ENCODE data around the gene PTBP3. TPM values are rescaled to one million over a fixed set of nuclear protein-coding genes. Genes with fewer than 3 reads are reported as not detected.

Gene PTBP3
- 26.7 TPM for total RNA-seq
- polyA plus RNA-seq: 32.8 TPM
- long read RNA-seq, donor 1: 0 reads
- long read RNA-seq, donor 2: 0 reads
- long read RNA-seq, donor 3, full-length matches to known transcripts: 3 of 3 reads
- long read RNA-seq, donor 3, partial matches to known transcripts: 0 of 3 reads
- long read RNA-seq, donor 3, other reads (novel, unspliced or antisense): 0 of 3 reads
- long read RNA-seq, donor 4, partial matches to known transcripts: 0 of 1 reads
- long read RNA-seq, donor 4, other reads (novel, unspliced or antisense): 0 of 1 reads
- long read RNA-seq, donor 5, full-length matches to known transcripts: 2 of 10 reads
- long read RNA-seq, donor 5, partial matches to known transcripts: 8 of 10 reads
- long read RNA-seq, donor 5, other reads (novel, unspliced or antisense): 0 of 10 reads
- long read RNA-seq, donor 6, full-length matches to known transcripts: 6 of 11 reads
- long read RNA-seq, donor 6, partial matches to known transcripts: 5 of 11 reads
- long read RNA-seq, donor 6, other reads (novel, unspliced or antisense): 0 of 11 reads
- long read RNA-seq, donor 7, full-length matches to known transcripts: 11 of 11 reads
- long read RNA-seq, donor 7, partial matches to known transcripts: 0 of 11 reads
- long read RNA-seq, donor 7, other reads (novel, unspliced or antisense): 0 of 11 reads
- long read RNA-seq, donor 8, partial matches to known transcripts: 0 of 1 reads
- long read RNA-seq, donor 8, other reads (novel, unspliced or antisense): 0 of 1 reads
- long read RNA-seq, donor 9, full-length matches to known transcripts: 3 of 37 reads
- long read RNA-seq, donor 9, partial matches to known transcripts: 34 of 37 reads
- long read RNA-seq, donor 9, other reads (novel, unspliced or antisense): 0 of 37 reads
- long read RNA-seq, donor 10, full-length matches to known transcripts: 2 of 2 reads
- long read RNA-seq, donor 10, partial matches to known transcripts: 0 of 2 reads
- long read RNA-seq, donor 10, other reads (novel, unspliced or antisense): 0 of 2 reads

GRCh38 chr9:112332977-112333638 is at the start of gene PTBP3:
Gene PTBP3 (minus strand): TSS chr9:112333619. CDS start chr9:112297865, 35,754 bp downstream.
- Histone ChIP-seq H3K4me1 (ENCODE audit: control insufficient read depth in 2 of 2, insufficient read depth in 2 of 2, low read length in 2 of 2) (peaks cover 0 to 4% of the 10 kb centered on the region in 2 donors), H3K27ac (ENCODE audit: low read depth in 1 of 2, low read length in 1 of 2) (peak within 1 kb of the TSS; percentile 98 to 99), H3K36me3 (ENCODE audit: control insufficient read depth in 2 of 2, insufficient read depth in 2 of 2, low read length in 1 of 2) (no peaks in the 10 kb centered on the region), H3K27me3 (ENCODE audit: control insufficient read depth in 2 of 2, insufficient read depth in 1 of 2, low read length in 1 of 2) (no peaks in the 10 kb centered on the region), H3K4me3 (ENCODE audit: low read length in 2 of 2) (peak within 1 kb of the TSS; percentile 86 to 94), H3K9me3 (ENCODE audit: control insufficient read depth in 2 of 2, insufficient read depth in 1 of 2, low read length in 1 of 2) (peaks cover 0 to 2% of the 10 kb centered on the region in 2 donors)
- DNase-seq (ENCODE audit: low read depth in 6 of 9, low spot score in 9 of 9): peak in 5 of 9 donors; percentile 57 to 87 (median 74)
- WGBS: under 1% methylated on average over 90 of the region's 90 CpGs

- Histone ChIP-seq H3K9me3 (ENCODE audit: control insufficient read depth in 2 of 2, insufficient read depth in 1 of 2, low read length in 1 of 2) (no peaks in the 10 kb centered on the region), H3K4me3 (ENCODE audit: low read length in 2 of 2) (no peak overlapping the region), H3K36me3 (ENCODE audit: control insufficient read depth in 2 of 2, insufficient read depth in 2 of 2, low read length in 1 of 2) (no peaks in the 10 kb centered on the region), H3K27me3 (ENCODE audit: control insufficient read depth in 2 of 2, insufficient read depth in 1 of 2, low read length in 1 of 2) (no peaks in the 10 kb centered on the region), H3K27ac (ENCODE audit: low read depth in 1 of 2, low read length in 1 of 2) (no peak overlapping the region), H3K4me1 (ENCODE audit: control insufficient read depth in 2 of 2, insufficient read depth in 2 of 2, low read length in 2 of 2) (peaks cover 10 to 12% of the 10 kb centered on the region in 2 donors)
- WGBS: 97% methylated on average over 11 of the region's 11 CpGs
- no peak for DNase-seq (ENCODE audit: low read depth in 6 of 9, low spot score in 9 of 9)
These were observed 49.3 kb upstream of the PTBP3 start for GRCh38 chr9:112382501-112383364.

- Histone ChIP-seq H3K4me1 (ENCODE audit: control insufficient read depth in 2 of 2, insufficient read depth in 2 of 2, low read length in 2 of 2) (peaks cover 15 to 17% of the 10 kb centered on the region in 2 donors), H3K9me3 (ENCODE audit: control insufficient read depth in 2 of 2, insufficient read depth in 1 of 2, low read length in 1 of 2) (no peaks in the 10 kb centered on the region), H3K4me3 (ENCODE audit: low read length in 2 of 2) (no peak overlapping the region), H3K27ac (ENCODE audit: low read depth in 1 of 2, low read length in 1 of 2) (no peak overlapping the region), H3K36me3 (ENCODE audit: control insufficient read depth in 2 of 2, insufficient read depth in 2 of 2, low read length in 1 of 2) (no peaks in the 10 kb centered on the region), H3K27me3 (ENCODE audit: control insufficient read depth in 2 of 2, insufficient read depth in 1 of 2, low read length in 1 of 2) (no peaks in the 10 kb centered on the region)
- DNase-seq (ENCODE audit: low read depth in 6 of 9, low spot score in 9 of 9): no peak
- WGBS: 90% methylated on average over 7 of the region's 7 CpGs
These were observed 48.6 kb upstream of the PTBP3 start for GRCh38 chr9:112382066-112382465.

GRCh38 chr9:112380825-112381221 is 47.4 kb upstream of the PTBP3 start:
- Histone ChIP-seq H3K4me3 (ENCODE audit: low read length in 2 of 2) (peak overlapping the region; percentile 90 to 93), H3K27ac (ENCODE audit: low read depth in 1 of 2, low read length in 1 of 2) (peak overlapping the region in 1 of 2 donors; percentile 74), H3K27me3 (ENCODE audit: control insufficient read depth in 2 of 2, insufficient read depth in 1 of 2, low read length in 1 of 2) (no peaks in the 10 kb centered on the region), H3K4me1 (ENCODE audit: control insufficient read depth in 2 of 2, insufficient read depth in 2 of 2, low read length in 2 of 2) (peaks cover 18 to 21% of the 10 kb centered on the region in 2 donors), H3K36me3 (ENCODE audit: control insufficient read depth in 2 of 2, insufficient read depth in 2 of 2, low read length in 1 of 2) (no peaks in the 10 kb centered on the region), H3K9me3 (ENCODE audit: control insufficient read depth in 2 of 2, insufficient read depth in 1 of 2, low read length in 1 of 2) (no peaks in the 10 kb centered on the region)
- 53% methylated on average over 7 of the region's 7 CpGs for WGBS
- peak in 1 of 9 donors; percentile 25 for DNase-seq (ENCODE audit: low read depth in 6 of 9, low spot score in 9 of 9)

GRCh38 chr9:112380102-112380824 is 46.8 kb upstream of the PTBP3 start, which contains the start of gene HSDL2:
Gene HSDL2 (plus strand): TSS chr9:112380108. CDS start chr9:112380164, 56 bp downstream.
- peak within 1 kb of the TSS; percentile 90 to 93 for H3K4me3 ChIP-seq (ENCODE audit: low read length in 2 of 2)
- no peaks in the 10 kb centered on the region for H3K36me3 ChIP-seq (ENCODE audit: control insufficient read depth in 2 of 2, insufficient read depth in 2 of 2, low read length in 1 of 2)
- under 1% methylated on average over 43 of the region's 43 CpGs for WGBS
- H3K27me3 ChIP-seq (ENCODE audit: control insufficient read depth in 2 of 2, insufficient read depth in 1 of 2, low read length in 1 of 2): no peaks in the 10 kb centered on the region
- peak within 1 kb of the TSS; percentile 94 to 95 for H3K27ac ChIP-seq (ENCODE audit: low read depth in 1 of 2, low read length in 1 of 2)
- peak in 3 of 9 donors; percentile 21 to 51 (median 35) for DNase-seq (ENCODE audit: low read depth in 6 of 9, low spot score in 9 of 9)
- H3K9me3 ChIP-seq (ENCODE audit: control insufficient read depth in 2 of 2, insufficient read depth in 1 of 2, low read length in 1 of 2): no peaks in the 10 kb centered on the region
- peaks cover 18 to 21% of the 10 kb centered on the region in 2 donors for H3K4me1 ChIP-seq (ENCODE audit: control insufficient read depth in 2 of 2, insufficient read depth in 2 of 2, low read length in 2 of 2)

GRCh38 chr9:112379177-112380101 is 46.0 kb upstream of the PTBP3 start:
- Histone ChIP-seq H3K4me3 (ENCODE audit: low read length in 2 of 2) (peak overlapping the region; percentile 90 to 93), H3K36me3 (ENCODE audit: control insufficient read depth in 2 of 2, insufficient read depth in 2 of 2, low read length in 1 of 2) (no peaks in the 10 kb centered on the region), H3K27me3 (ENCODE audit: control insufficient read depth in 2 of 2, insufficient read depth in 1 of 2, low read length in 1 of 2) (no peaks in the 10 kb centered on the region), H3K9me3 (ENCODE audit: control insufficient read depth in 2 of 2, insufficient read depth in 1 of 2, low read length in 1 of 2) (no peaks in the 10 kb centered on the region), H3K4me1 (ENCODE audit: control insufficient read depth in 2 of 2, insufficient read depth in 2 of 2, low read length in 2 of 2) (peaks cover 15 to 21% of the 10 kb centered on the region in 2 donors), H3K27ac (ENCODE audit: low read depth in 1 of 2, low read length in 1 of 2) (peak overlapping the region; percentile 94 to 95)
- DNase-seq (ENCODE audit: low read depth in 6 of 9, low spot score in 9 of 9): peak; percentile 87 to 97 (median 91)
- under 1% methylated on average over 57 of the region's 57 CpGs for WGBS
